Hepatocyte (in vitro differentiated cells): ENCODE results near the gene ZFYVE26.

Experiments
- CTCF ChIP-seq: fragments of 200-600 bp; sonication (generic); IDR thresholded peaks from 2 replicates; pipeline ENCODE4 v1.5.1; 2016; ENCODE audit warnings: antibody characterized with exemption, mild to moderate bottlenecking; ENCODE audit not compliant: poor library complexity
- EZH2 ChIP-seq: fragments of 200-600 bp; sonication (generic); IDR thresholded peaks from 2 replicates; pipeline ENCODE4 v1.6.1; 2016; ENCODE audit warnings: antibody characterized with exemption, mild to moderate bottlenecking, borderline replicate concordance

GRCh38 chr14:67815573-67816225 is 691 bp downstream of the ZFYVE26 start:
- TF ChIP-seq CTCF (no peak), EZH2 (no peak)
